Right lobe of liver (tissue), 6 donors: ENCODE data around the gene UROC1. TPM values are rescaled to one million over a fixed set of nuclear protein-coding genes. Genes with fewer than 3 reads are reported as not detected.
A peak's percentile ranks its signal among the peaks of the same experiment; 100 is the strongest.

Experiments used
- ATAC-seq, 4 donors: fragments of 200-7000 bp; cut with Tn5 transposase; one replicate each; pipeline ENCODE4 v1.9.1; 2020; ENCODE audit warnings: mild to moderate bottlenecking in 4 of 4, moderate library complexity in 4 of 4
- DNase-seq, 3 donors: peaks; one replicate each; pipeline ENCODE4 v3.0.0-alpha.2; 2020
- H3K27ac ChIP-seq, 3 donors: fragments of 200-600 bp; one replicate each; pipeline ENCODE4 v1.8.0; 2022
- H3K27me3 ChIP-seq, 2 donors: fragments of 200-600 bp; one replicate each; pipeline ENCODE4 v1.8.0; 2022
- H3K36me3 ChIP-seq, 4 donors: fragments of 200-600 bp; sonication (generic) in 1 of 4; one replicate each; pipeline versions ENCODE4 v1.5.1 to v1.8.0; 2017 to 2022; ENCODE audit warnings: control low read depth in 1 of 4
- H3K4me1 ChIP-seq, 4 donors: fragments of 200-600 bp; sonication (generic) in 1 of 4; one replicate each; pipeline versions ENCODE4 v1.5.1 to v1.8.0; 2017 to 2022; ENCODE audit warnings: control low read depth in 1 of 4
- H3K4me3 ChIP-seq, 3 donors: fragments of 200-600 bp; one replicate each; pipeline ENCODE4 v1.8.0; 2022
- H3K9me3 ChIP-seq, 4 donors: fragments of 200-600 bp; sonication (generic) in 1 of 4; one replicate each; pipeline versions ENCODE4 v1.5.1 to v1.8.0; 2017 to 2022; ENCODE audit warnings: control low read depth in 1 of 4
- CTCF ChIP-seq, 4 donors: fragments of 200-600 bp in 3 of 4; fragments of 450-650 bp in 1 of 4; IDR thresholded peaks; one replicate each; pipeline versions ENCODE4 v1.5.1 to v1.8.0; 2016 to 2022; ENCODE audit warnings: antibody characterized with exemption in 4 of 4, mild to moderate bottlenecking in 2 of 4
- POLR2A ChIP-seq: fragments of 450-650 bp; IDR thresholded peaks from one replicate; pipeline ENCODE4 v1.6.1; 2017; ENCODE audit warnings: antibody characterized with exemption, mild to moderate bottlenecking
- WGBS: methylation state at CpG from one replicate; pipeline ENCODE4 v1.1.6; 2018; ENCODE audit warnings: low coverage, low lambda C conversion rate; ENCODE audit not compliant: insufficient coverage; ENCODE audit errors: missing lambda C conversion rate; 5-methylcytosine and 5-hydroxymethylcytosine counted together
- intact Hi-C, 2 donors: fragments of 100-400 bp; cut with DNase I; formaldehyde crosslinking; loops; one replicate each; pipeline versions ENCODE4 v1.11.2 to v1.14.1; 2022
- total RNA-seq, 6 experiments: library from RNA; depleted of rRNA in 2 of 6; stranded (reverse); fragments of >200 nt in 2 of 6; fragmentation: NEBNext Ultra II Directional in 3 of 6; extraction: Animal tissue kit (Norgen Biotek cat#: 25700) in 3 of 6; gene quantifications; one replicate each; pipeline versions ENCODE4 v1.1.0 to v1.2.4, GENCODE V29; 2016 to 2023
- donor health status: DM: no; HTN: yes; CAD: no.
- donor health status: DM: no; HTN: no; CAD: no.
- donor health status: DM: no; HTN: no; CAD: no.
- donor health status: DM: no; HTN: yes; CAD: no.
- donor health status: DM: no; HTN: yes; CAD: no.

UROC1 gene
- total RNA-seq, 6 experiments from 2014 or later, result 15.1 to 101 (median 55.8) TPM

- DNase-seq, result peak in 1 of 3 donors; percentile 41
- Histone ChIP-seq H3K4me3 (no peak overlapping the region), H3K27me3 (no peaks in the 10 kb centered on the region), H3K4me1 (peaks cover 0 to 5% (median 0%) of the 10 kb centered on the region in 4 donors), H3K36me3 (peaks cover 0 to 25% (median 12%) of the 10 kb centered on the region in 4 donors), H3K27ac (no peak overlapping the region), H3K9me3 (no peaks in the 10 kb centered on the region)
- intact Hi-C loops, result no loop called here
- no peak for ATAC-seq
- WGBS, result 84% methylated on average over 9 of the region's 9 CpGs
- no peak for TF ChIP-seq POLR2A
- no peak for TF ChIP-seq CTCF (IDR thresholded peaks at IDR 0.05)
Observed at GRCh38 chr3:126440709-126440995, 76.9 kb downstream of the UROC1 start.

GRCh38 chr3:126439968-126440708 is 77.4 kb downstream of the UROC1 start:
- intact Hi-C loops, result no loop called here
- WGBS, result 88% methylated on average over 6 of the region's 12 CpGs
- H3K27me3 ChIP-seq, result no peaks in the 10 kb centered on the region
- H3K4me1 ChIP-seq, result no peaks in the 10 kb centered on the region
- DNase-seq (peak in 1 of 3 donors; percentile 24), ATAC-seq (no peak)
- TF ChIP-seq POLR2A (no peak), CTCF (IDR thresholded peaks at IDR 0.05) (no peak)
- no peaks in the 10 kb centered on the region for H3K9me3 ChIP-seq
- H3K4me3 ChIP-seq, result no peak overlapping the region
- peaks cover 0 to 25% (median 12%) of the 10 kb centered on the region in 4 donors for H3K36me3 ChIP-seq
- H3K27ac ChIP-seq, result no peak overlapping the region

DNA sequence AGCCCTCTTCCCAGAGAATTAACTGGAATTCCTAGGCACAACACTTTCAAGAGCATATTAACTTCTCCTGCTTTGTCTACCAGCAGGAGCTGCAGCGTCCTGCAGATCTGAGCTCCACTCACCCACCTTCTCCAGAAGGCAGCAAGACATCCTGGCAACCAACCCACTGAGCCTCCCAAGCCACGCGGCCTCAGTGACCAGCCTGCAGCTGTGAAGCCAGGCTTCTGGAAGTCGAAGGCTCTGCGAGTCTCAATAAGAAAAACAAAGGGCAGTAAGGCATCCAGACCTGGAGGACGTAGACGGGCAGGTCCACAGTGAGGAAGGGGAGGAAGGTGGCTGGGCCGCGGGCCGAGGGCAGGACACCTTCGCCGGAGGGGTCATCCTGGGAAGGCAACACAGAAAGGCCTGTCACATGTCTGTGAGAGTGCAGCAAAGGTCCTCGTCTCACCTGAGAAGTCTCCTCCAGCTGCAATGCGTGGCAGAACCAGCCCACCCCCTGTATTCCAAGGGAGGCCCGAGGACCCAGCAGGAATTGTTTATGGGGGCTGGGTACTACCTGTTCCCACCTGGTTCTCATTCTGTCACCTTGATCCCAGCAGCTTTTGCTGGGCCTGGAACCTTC is 78.1 kb downstream of the UROC1 start:
- peak in 2 of 3 donors; percentile 32 to 44 for DNase-seq
- Histone ChIP-seq H3K36me3 (peaks cover 0 to 25% (median 12%) of the 10 kb centered on the region in 4 donors), H3K4me1 (peaks cover 0 to 5% (median 0%) of the 10 kb centered on the region in 4 donors), H3K9me3 (no peaks in the 10 kb centered on the region), H3K27me3 (no peaks in the 10 kb centered on the region), H3K27ac (no peak overlapping the region), H3K4me3 (no peak overlapping the region)
- WGBS, result 100% methylated on average over 3 of the region's 15 CpGs
- intact Hi-C loops, result no loop called here
- TF ChIP-seq POLR2A, result no peak
- TF ChIP-seq CTCF (IDR thresholded peaks at IDR 0.05), result no peak
- ATAC-seq, result no peak

DNA sequence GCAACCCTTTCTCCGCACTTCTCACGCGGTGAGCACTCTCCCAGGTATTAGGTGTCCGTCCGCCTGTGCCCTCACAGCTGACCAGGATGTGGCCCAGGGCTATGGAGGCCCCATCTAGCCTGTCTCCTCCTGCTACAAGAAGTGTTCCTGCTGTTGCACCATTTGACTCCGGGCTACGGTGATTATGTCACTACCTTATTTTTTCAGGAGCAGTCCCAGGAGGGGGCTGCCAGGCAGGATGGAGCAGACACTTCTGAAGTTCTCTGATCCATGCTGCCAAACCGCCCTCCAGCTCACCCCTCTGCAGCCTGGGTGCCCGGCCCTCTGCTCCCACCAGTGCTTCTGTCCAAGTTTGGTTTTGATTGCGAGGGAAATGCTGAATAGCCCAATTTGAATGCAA is 78.8 kb downstream of the UROC1 start:
- Histone ChIP-seq H3K4me1 (peaks cover 0 to 12% (median 0%) of the 10 kb centered on the region in 4 donors), H3K4me3 (no peak overlapping the region), H3K27ac (no peak overlapping the region), H3K9me3 (no peaks in the 10 kb centered on the region), H3K36me3 (peaks cover 0 to 24% (median 11%) of the 10 kb centered on the region in 4 donors), H3K27me3 (no peaks in the 10 kb centered on the region)
- WGBS, result 96% methylated on average over 10 of the region's 10 CpGs
- TF ChIP-seq CTCF (IDR thresholded peaks at IDR 0.05), result no peak
- no peak for TF ChIP-seq POLR2A
- DNase-seq (no peak), ATAC-seq (no peak)
- intact Hi-C loops, result no loop called here
